OCI-LY1 (cell line): ENCODE data around the gene OLFML2B.

Experiments
- H2AFZ ChIP-seq: fragments of 200-600 bp; sonication (generic), shearing (Covaris generic); 2 replicates; pipeline ENCODE4 v1.6.0; 2014; ENCODE audit warnings: antibody characterized with exemption, mild to moderate bottlenecking, low read length
- H3F3A ChIP-seq: fragments of 200-600 bp; sonication (generic), shearing (Covaris generic); 2 replicates; pipeline ENCODE4 v1.6.0; 2014; ENCODE audit warnings: mild to moderate bottlenecking, antibody characterized with exemption, low read length, moderate library complexity; ENCODE audit not compliant: insufficient read depth
- H3K27ac ChIP-seq: fragments of 200-600 bp; sonication (generic); 2 replicates; pipeline ENCODE4 v1.5.1; 2014; ENCODE audit warnings: low read length, mixed run types, mild to moderate bottlenecking, low read depth; ENCODE audit not compliant: poor library complexity, severe bottlenecking
- H3K27me3 ChIP-seq: fragments of 200-600 bp; sonication (generic); 2 replicates; pipeline ENCODE4 v1.6.0; 2014; ENCODE audit warnings: antibody characterized with exemption, mild to moderate bottlenecking, low read length, moderate library complexity; ENCODE audit not compliant: insufficient read depth
- H3K36me3 ChIP-seq: fragments of 200-600 bp; sonication (generic); 2 replicates; pipeline ENCODE4 v1.6.1; 2014; ENCODE audit warnings: mild to moderate bottlenecking, antibody characterized with exemption, low read length, moderate library complexity, mixed read lengths; ENCODE audit not compliant: insufficient read depth
- H3K4me1 ChIP-seq: fragments of 200-600 bp; sonication (generic); 2 replicates; pipeline ENCODE4 v1.5.1; 2014; ENCODE audit warnings: mild to moderate bottlenecking, low read length, moderate library complexity; ENCODE audit not compliant: insufficient read depth, severe bottlenecking
- H3K4me2 ChIP-seq: fragments of 200-600 bp; sonication (generic), shearing (Covaris generic); 2 replicates; pipeline ENCODE4 v1.6.1; 2014; ENCODE audit warnings: low read length
- H3K4me3 ChIP-seq: fragments of 200-600 bp; sonication (generic); 2 replicates; pipeline ENCODE4 v1.5.1; 2014; ENCODE audit warnings: low read length, low read depth, mild to moderate bottlenecking, mixed read lengths; ENCODE audit not compliant: poor library complexity, severe bottlenecking
- H3K79me2 ChIP-seq: fragments of 200-600 bp; shearing (Covaris generic); 2 replicates; pipeline ENCODE4 v1.6.1; 2016; ENCODE audit warnings: mixed run types, low read length, mixed read lengths; ENCODE audit not compliant: insufficient read depth
- H3K9ac ChIP-seq: fragments of 200-600 bp; sonication (generic), shearing (Covaris generic); 2 replicates; pipeline ENCODE4 v1.6.1; 2014; ENCODE audit warnings: mild to moderate bottlenecking, low read length, mixed read lengths
- H3K9me2 ChIP-seq: fragments of 200-600 bp; sonication (generic), shearing (Covaris generic); 2 replicates; pipeline ENCODE4 v1.6.1; 2014; ENCODE audit warnings: low read depth, mild to moderate bottlenecking, low read length, mixed read lengths
- H3K9me3 ChIP-seq: fragments of 200-600 bp; shearing (Covaris generic); 2 replicates; pipeline ENCODE4 v1.6.1; 2014; ENCODE audit warnings: low read length, mixed read lengths
- H4K20me1 ChIP-seq: fragments of 200-600 bp; sonication (generic), shearing (Covaris generic); 2 replicates; pipeline ENCODE4 v1.6.0; 2016; ENCODE audit warnings: mild to moderate bottlenecking, low read length; ENCODE audit not compliant: insufficient read depth
- EZH2 ChIP-seq: fragments of 200-600 bp; sonication (generic), shearing (Covaris generic); IDR thresholded peaks from 2 replicates; pipeline ENCODE4 v1.8.0; 2017; ENCODE audit warnings: borderline replicate concordance, mixed run types, mild to moderate bottlenecking, antibody characterized with exemption, low read length, moderate library complexity, mixed read lengths
- TF ChIP-seq, protein P1 (sequence below): fragments of 200-600 bp; sonication (generic), shearing (Covaris generic); IDR thresholded peaks from 2 replicates; pipeline ENCODE4 v1.5.1; 2017; ENCODE audit warnings: mild to moderate bottlenecking, antibody characterized with exemption, low read length, moderate library complexity, mixed read lengths

OLFML2B gene

DNA sequence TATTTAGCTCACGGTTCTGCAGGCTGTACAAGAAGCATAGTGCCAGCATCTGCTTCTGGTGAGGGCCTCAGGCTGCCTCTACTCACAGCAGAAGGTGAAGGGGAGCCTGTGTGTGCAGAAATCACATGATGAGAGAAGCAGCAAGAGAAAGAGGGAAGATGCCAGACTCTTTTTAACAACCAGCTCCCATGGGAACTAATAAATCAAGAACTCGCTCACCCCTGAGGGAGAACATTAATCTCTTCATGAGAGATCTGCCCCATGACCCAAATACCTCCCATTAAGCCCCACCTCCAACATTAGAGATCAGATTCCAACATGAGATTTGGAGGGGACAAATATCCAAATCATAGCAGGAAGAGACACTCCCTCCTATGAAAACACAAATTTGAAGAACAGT lies 74.1 kb downstream of the OLFML2B start:
- Histone ChIP-seq H4K20me1 (no peaks in the 10 kb centered on the region), H3K27me3 (no peaks in the 10 kb centered on the region), H3K9me2 (no peaks in the 10 kb centered on the region), H3K4me3 (no peak overlapping the region), H3K9me3 (no peaks in the 10 kb centered on the region), H3K9ac (no peak overlapping the region), H3K4me2 (no peak overlapping the region), H3F3A (no peaks in the 10 kb centered on the region), H3K79me2 (no peaks in the 10 kb centered on the region), H3K27ac (no peak overlapping the region), H3K4me1 (no peaks in the 10 kb centered on the region), H3K36me3 (no peaks in the 10 kb centered on the region), H2AFZ (no peak overlapping the region)
- TF ChIP-seq EZH2 = no peak
- TF ChIP-seq, protein P1, sequence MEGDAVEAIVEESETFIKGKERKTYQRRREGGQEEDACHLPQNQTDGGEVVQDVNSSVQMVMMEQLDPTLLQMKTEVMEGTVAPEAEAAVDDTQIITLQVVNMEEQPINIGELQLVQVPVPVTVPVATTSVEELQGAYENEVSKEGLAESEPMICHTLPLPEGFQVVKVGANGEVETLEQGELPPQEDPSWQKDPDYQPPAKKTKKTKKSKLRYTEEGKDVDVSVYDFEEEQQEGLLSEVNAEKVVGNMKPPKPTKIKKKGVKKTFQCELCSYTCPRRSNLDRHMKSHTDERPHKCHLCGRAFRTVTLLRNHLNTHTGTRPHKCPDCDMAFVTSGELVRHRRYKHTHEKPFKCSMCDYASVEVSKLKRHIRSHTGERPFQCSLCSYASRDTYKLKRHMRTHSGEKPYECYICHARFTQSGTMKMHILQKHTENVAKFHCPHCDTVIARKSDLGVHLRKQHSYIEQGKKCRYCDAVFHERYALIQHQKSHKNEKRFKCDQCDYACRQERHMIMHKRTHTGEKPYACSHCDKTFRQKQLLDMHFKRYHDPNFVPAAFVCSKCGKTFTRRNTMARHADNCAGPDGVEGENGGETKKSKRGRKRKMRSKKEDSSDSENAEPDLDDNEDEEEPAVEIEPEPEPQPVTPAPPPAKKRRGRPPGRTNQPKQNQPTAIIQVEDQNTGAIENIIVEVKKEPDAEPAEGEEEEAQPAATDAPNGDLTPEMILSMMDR = no peak

GRCh38 chr1:161948435-161948834 lies 75.2 kb downstream of the OLFML2B start:
- TF ChIP-seq EZH2 = no peak
- TF ChIP-seq, protein P1 = no peak
- no peaks in the 10 kb centered on the region for H3K36me3 ChIP-seq

GRCh38 chr1:161946071-161946987 lies 77.3 kb downstream of the OLFML2B start:
- Histone ChIP-seq H3K27ac (no peak overlapping the region), H2AFZ (no peak overlapping the region), H3K9me2 (no peaks in the 10 kb centered on the region), H3K4me1 (no peaks in the 10 kb centered on the region), H3K4me3 (no peak overlapping the region), H3K4me2 (no peak overlapping the region), H3K9ac (no peak overlapping the region), H3K9me3 (no peaks in the 10 kb centered on the region), H4K20me1 (no peaks in the 10 kb centered on the region), H3K79me2 (no peaks in the 10 kb centered on the region), H3K36me3 (0 out of 2 replicates have a peak, but pooled peaks cover 3% of the 10 kb centered on the region), H3K27me3 (no peaks in the 10 kb centered on the region), H3F3A (no peaks in the 10 kb centered on the region)
- TF ChIP-seq EZH2 = no peak
- TF ChIP-seq, protein P1 = no peak

More at GRCh38 chr1:161948435-161948834, 75.2 kb downstream of the OLFML2B start:
- H3F3A ChIP-seq = no peaks in the 10 kb centered on the region
- H3K4me1 ChIP-seq = no peaks in the 10 kb centered on the region
- no peak overlapping the region for H3K27ac ChIP-seq
- no peak overlapping the region for H3K4me3 ChIP-seq
- H3K4me2 ChIP-seq = no peak overlapping the region
- H3K9ac ChIP-seq = no peak overlapping the region
- no peaks in the 10 kb centered on the region for H3K27me3 ChIP-seq
- H2AFZ ChIP-seq = no peak overlapping the region
- no peaks in the 10 kb centered on the region for H3K9me3 ChIP-seq
- H4K20me1 ChIP-seq = no peaks in the 10 kb centered on the region
- H3K79me2 ChIP-seq = no peaks in the 10 kb centered on the region
- H3K9me2 ChIP-seq = no peaks in the 10 kb centered on the region
